Kidney tubule cell (primary cell): ENCODE data around the gene TMEM242.
"Not testable (repeated sequence)": the region's sequence is repeated elsewhere in the genome, so short reads cannot be mapped to it uniquely, and the experiment has no call there.

Experiments used
- DNase-seq: peaks from one replicate; pipeline ENCODE4 v3.0.0-alpha.2; 2018; ENCODE audit warnings: low spot score

The TMEM242 gene

GRCh38 chr6:157323255-157323965 is at the start of gene TMEM242:
Gene TMEM242 (minus strand): TSS chr6:157323519. CDS start chr6:157323499, 20 bp downstream.
- peak; percentile 94 for DNase-seq

- no peak for DNase-seq
Measured at GRCh38 chr6:157372501-157373280, 49.4 kb upstream of the TMEM242 start.

GRCh38 chr6:157370755-157371154 is 47.4 kb upstream of the TMEM242 start:
- no peak for DNase-seq

- peak; percentile 8 for DNase-seq
Measured at GRCh38 chr6:157368359-157369049, 45.2 kb upstream of the TMEM242 start.

- no peak for DNase-seq
Measured at GRCh38 chr6:157366648-157367047, 43.3 kb upstream of the TMEM242 start.

GRCh38 chr6:157364705-157365104 is 41.4 kb upstream of the TMEM242 start:
- no peak for DNase-seq

GRCh38 chr6:157361886-157362285 is 38.6 kb upstream of the TMEM242 start:
- no peak for DNase-seq

- DNase-seq = no peak
Measured at GRCh38 chr6:157358287-157358686, 35.0 kb upstream of the TMEM242 start.

GRCh38 chr6:157346373-157346772 is 23.1 kb upstream of the TMEM242 start:
- no peak for DNase-seq

GRCh38 chr6:157343732-157344131 is 20.4 kb upstream of the TMEM242 start:
- peak; percentile 45 for DNase-seq

- no peak for DNase-seq
Measured at GRCh38 chr6:157339432-157339831, 16.1 kb upstream of the TMEM242 start.

- no peak for DNase-seq
Measured at GRCh38 chr6:157337751-157338150, 14.4 kb upstream of the TMEM242 start.

GRCh38 chr6:157337276-157337675 is 14.0 kb upstream of the TMEM242 start:
- DNase-seq = not testable (repeated sequence)

GRCh38 chr6:157335829-157336228 is 12.5 kb upstream of the TMEM242 start:
- DNase-seq = no peak

GRCh38 chr6:157333956-157334355 is 10.6 kb upstream of the TMEM242 start:
- DNase-seq = no peak

- no peak for DNase-seq
Measured at GRCh38 chr6:157333537-157333936, 10.2 kb upstream of the TMEM242 start.

- DNase-seq = no peak
Measured at GRCh38 chr6:157332813-157333212, 9.5 kb upstream of the TMEM242 start.

GRCh38 chr6:157330831-157331230 is 7.5 kb upstream of the TMEM242 start:
- DNase-seq = no peak

- DNase-seq = peak; percentile 51
Measured at GRCh38 chr6:157329829-157330228, 6.5 kb upstream of the TMEM242 start.

GRCh38 chr6:157328108-157328692 is 4.9 kb upstream of the TMEM242 start:
- no peak for DNase-seq

GRCh38 chr6:157326979-157327378 is 3.7 kb upstream of the TMEM242 start:
- no peak for DNase-seq

- DNase-seq = peak; percentile 22
Measured at GRCh38 chr6:157325069-157325805, 1.9 kb upstream of the TMEM242 start.
